HCT116 (cell line): ENCODE data around the gene DNAH5. TPM values are rescaled to one million over a fixed set of nuclear protein-coding genes. Genes with fewer than 3 reads are reported as not detected.

Source experiments
- ATAC-seq: fragments of 200-7000 bp; cut with Tn5 transposase; 2 replicates; pipeline ENCODE4 v1.9.1; 2020; ENCODE audit warnings: mild to moderate bottlenecking, moderate library complexity
- BruUV-seq: library from RNA; stranded (reverse); fragments of 400-500 nt; replicated peaks from 2 replicates; lab custom pipeline; 2021; lab: Mats Ljungman, UMichigan
- CTCF ChIA-PET: fragments of 300-600 bp; sonication (Branson Sonifier 250); formaldehyde crosslinking; loops from one replicate; lab custom pipeline; 2021; ENCODE audit warnings: antibody characterized with exemption; lab: Charles Lee
- POLR2A ChIA-PET: fragments of 300-600, 350-600 bp; sonication (Branson Sonifier 250); formaldehyde crosslinking; loops from one replicate; lab custom pipeline; 2021; ENCODE audit warnings: antibody characterized with exemption; lab: Charles Lee
- RAD21 ChIA-PET, 2 experiments: fragments of 300-600 bp; sonication (Branson Sonifier 250); formaldehyde crosslinking; loops; one replicate each; lab custom pipeline; 2023; ENCODE audit warnings: low total read pairs in 2 of 2; ENCODE audit not compliant: uncharacterized antibody in 2 of 2, unreplicated experiment in 2 of 2, low non-redundant PET in 1 of 2; lab: Charles Lee
- DNase-seq: peaks from one replicate; pipeline ENCODE4 v3.0.0-alpha.2; 2010; ENCODE audit warnings: low read depth, low spot score
- H2AFZ ChIP-seq: fragments of 200-600 bp; shearing (Covaris generic), sonication (generic); 2 replicates; pipeline ENCODE4 v1.6.1; 2017; ENCODE audit warnings: low read depth, mixed run types, mixed read lengths, antibody characterized with exemption, low read length; ENCODE audit not compliant: poor library complexity, severe bottlenecking
- H3K27ac ChIP-seq: 2 replicates; pipeline ENCODE4 v1.5.1; 2012; ENCODE audit warnings: low read depth, low read length
- H3K27me3 ChIP-seq: fragments of 200-600 bp; sonication (generic); 2 replicates; pipeline ENCODE4 v1.6.1; 2016; ENCODE audit warnings: mixed run types, low read length, mixed read lengths; ENCODE audit not compliant: insufficient read depth
- H3K36me3 ChIP-seq, 2 experiments: fragments of 200-500 bp in 1 of 2; fragments of 200-600 bp in 1 of 2; sonication (Bioruptor generic) in 1 of 2; sonication (generic) in 1 of 2; 2 replicates each; pipeline versions ENCODE4 v1.5.1 to v1.6.1; 2014 to 2016; ENCODE audit warnings: low read length in 2 of 2, inconsistent platforms in 1 of 2, mixed read lengths in 1 of 2, mixed run types in 1 of 2; ENCODE audit not compliant: insufficient read depth in 2 of 2, control insufficient read depth in 1 of 2
- H3K4me1 ChIP-seq, 2 experiments: fragments of 200-600 bp in 1 of 2; sonication (generic) in 1 of 2; 2 replicates each; pipeline versions ENCODE4 v1.5.1 to v1.6.1; 2012 to 2017; ENCODE audit warnings: low read length in 2 of 2, inconsistent platforms in 1 of 2, mild to moderate bottlenecking in 1 of 2, mixed read lengths in 1 of 2, mixed run types in 1 of 2, moderate library complexity in 1 of 2; ENCODE audit not compliant: insufficient read depth in 2 of 2, control insufficient read depth in 1 of 2
- H3K4me2 ChIP-seq: fragments of 200-600 bp; sonication (generic); 2 replicates; pipeline ENCODE4 v1.6.1; 2017; ENCODE audit warnings: mixed run types, low read length, mixed read lengths
- H3K4me3 ChIP-seq, 2 experiments: fragments of 200-600 bp in 1 of 2; sonication (generic) in 1 of 2; replicated peaks in 1 of 2; 2 replicates each; pipeline ENCODE4 v1.5.1; 2011 to 2016; ENCODE audit warnings: low read length in 2 of 2, control low read depth in 1 of 2, low read depth in 1 of 2, mild to moderate bottlenecking in 1 of 2, mixed read lengths in 1 of 2, mixed run types in 1 of 2
- H3K79me2 ChIP-seq: fragments of 200-600 bp; sonication (generic); 2 replicates; pipeline ENCODE4 v1.6.1; 2017; ENCODE audit warnings: mild to moderate bottlenecking, mixed run types, low read length, moderate library complexity, mixed read lengths; ENCODE audit not compliant: insufficient read depth
- H3K9ac ChIP-seq: fragments of 200-600 bp; sonication (generic); 2 replicates; pipeline ENCODE4 v1.6.1; 2016; ENCODE audit warnings: low read length, mixed read lengths
- H3K9me2 ChIP-seq: fragments of 200-600 bp; sonication (generic), shearing (Covaris generic); 2 replicates; pipeline ENCODE4 v1.6.1; 2017; ENCODE audit warnings: mixed run types, mild to moderate bottlenecking, moderate library complexity; ENCODE audit not compliant: insufficient read depth
- H3K9me3 ChIP-seq, 2 experiments: fragments of 200-500 bp in 1 of 2; fragments of 200-600 bp in 1 of 2; sonication (Bioruptor generic) in 1 of 2; sonication (generic) in 1 of 2; 2 replicates each; pipeline ENCODE4 v1.6.1; 2014 to 2017; ENCODE audit warnings: low read length in 2 of 2, mixed read lengths in 2 of 2, inconsistent platforms in 1 of 2, low read depth in 1 of 2, mild to moderate bottlenecking in 1 of 2, mixed run types in 1 of 2, moderate library complexity in 1 of 2; ENCODE audit not compliant: control insufficient read depth in 1 of 2, insufficient read depth in 1 of 2
- H4K20me1 ChIP-seq: fragments of 200-600 bp; sonication (generic), shearing (Covaris generic); 2 replicates; pipeline ENCODE4 v1.6.1; 2017; ENCODE audit warnings: mixed run types, mild to moderate bottlenecking, moderate library complexity; ENCODE audit not compliant: insufficient read depth
- CBX3 ChIP-seq: IDR thresholded peaks from 2 replicates; pipeline ENCODE4 v1.6.1; 2012; ENCODE audit warnings: low read depth
- CEBPB ChIP-seq: IDR thresholded peaks from 2 replicates; pipeline ENCODE4 v1.6.1; 2012; ENCODE audit warnings: low read depth
- EGR1 ChIP-seq: IDR thresholded peaks from 2 replicates; pipeline ENCODE4 v1.6.1; 2012; ENCODE audit warnings: low read depth
- ELF1 ChIP-seq: IDR thresholded peaks from 2 replicates; pipeline ENCODE4 v1.6.1; 2012; ENCODE audit warnings: low read depth, borderline replicate concordance
- EZH2 ChIP-seq: fragments of 200-600 bp; sonication (generic); IDR thresholded peaks from 2 replicates; pipeline ENCODE4 v1.6.1; 2017; ENCODE audit warnings: antibody characterized with exemption, mixed run types
- JUND ChIP-seq: IDR thresholded peaks from 2 replicates; pipeline ENCODE4 v1.6.1; 2012
- POLR2A ChIP-seq: IDR thresholded peaks from 2 replicates; pipeline ENCODE4 v1.7.0; 2011; ENCODE audit warnings: borderline replicate concordance; ENCODE audit not compliant: insufficient read depth, insufficient read length; ENCODE audit errors: extremely low read depth
- SIN3A ChIP-seq: IDR thresholded peaks from 2 replicates; pipeline ENCODE4 v1.6.1; 2012; ENCODE audit warnings: low read depth
- SP1 ChIP-seq: IDR thresholded peaks from 2 replicates; pipeline ENCODE4 v1.6.1; 2012; ENCODE audit warnings: low read depth
- SRF ChIP-seq: IDR thresholded peaks from 2 replicates; pipeline ENCODE4 v1.6.1; 2012; ENCODE audit warnings: low read depth
- YY1 ChIP-seq: IDR thresholded peaks from 2 replicates; pipeline ENCODE4 v1.6.1; 2011; ENCODE audit warnings: low read length, low read depth, moderate library complexity, mild to moderate bottlenecking; ENCODE audit not compliant: insufficient replicate concordance; ENCODE audit errors: extremely low read depth
- ZNF274 ChIP-seq: fragments of 200-500 bp; sonication (Bioruptor generic); IDR thresholded peaks from 2 replicates; pipeline ENCODE4 v1.6.1; 2014; ENCODE audit warnings: mild to moderate bottlenecking, low read depth, low read length, inconsistent platforms
- intact Hi-C: fragments of 100-400 bp; cut with micrococcal nuclease; formaldehyde crosslinking; loops from 2 replicates; pipeline ENCODE4 v1.10.0; 2022
- total RNA-seq: library from RNA; stranded (reverse); gene quantifications from one replicate; pipeline ENCODE4 v1.2.1, GENCODE V29; 2021; ENCODE audit not compliant: unreplicated experiment
- TF ChIP-seq, protein P1 (sequence below): IDR thresholded peaks from 2 replicates; pipeline ENCODE4 v1.6.1; 2012; ENCODE audit warnings: low read depth
- TF ChIP-seq, protein P2 (sequence below), 3 experiments: fragments of 200-600 bp in 1 of 3; sonication (generic) in 1 of 3; IDR thresholded peaks in 2 of 3; conservative IDR thresholded peaks in 1 of 3; 2 replicates each; pipeline ENCODE4 v1.5.1; 2012 to 2017; ENCODE audit warnings: low read depth in 2 of 3, low read length in 2 of 3, antibody characterized with exemption in 1 of 3, borderline replicate concordance in 1 of 3, control low read depth in 1 of 3, mild to moderate bottlenecking in 1 of 3, mixed read lengths in 1 of 3, mixed run types in 1 of 3, moderate library complexity in 1 of 3; ENCODE audit not compliant: insufficient read depth in 1 of 3

Gene DNAH5
- total RNA-seq, 1 experiment from 2014 or later: 0.37 TPM

DNA sequence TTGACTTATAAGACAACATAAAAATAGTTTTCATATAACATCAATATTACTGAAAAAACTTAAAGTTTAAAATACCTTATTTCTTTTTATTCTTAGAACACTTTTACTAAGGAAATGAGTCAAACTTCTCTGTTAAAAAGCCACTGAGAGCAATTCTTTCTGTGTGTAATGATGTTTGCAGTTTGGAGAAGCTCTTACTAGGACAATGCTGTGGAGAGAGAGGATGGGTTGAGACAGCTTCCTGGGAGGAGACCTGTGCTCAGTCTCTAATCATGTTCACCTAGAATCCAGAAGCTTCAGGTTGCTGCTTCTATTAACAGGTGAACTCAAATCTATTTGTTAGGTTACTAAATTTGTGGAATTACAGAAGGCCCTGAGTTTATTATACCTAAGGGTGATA is 198.5 kb downstream of the DNAH5 start:
- no peak for DNase-seq
- H3K4me3 ChIP-seq: no peak overlapping the region
- H3K9ac ChIP-seq: no peak overlapping the region
- H3K27me3 ChIP-seq: no peaks in the 10 kb centered on the region
- no peak for ATAC-seq
- no peaks in the 10 kb centered on the region for H3K79me2 ChIP-seq
- ChIA-PET CTCF (no interaction called here), POLR2A (no interaction called here)
- H3K36me3 ChIP-seq: no peaks in the 10 kb centered on the region
- no peaks in the 10 kb centered on the region for H3K9me2 ChIP-seq
- H2AFZ ChIP-seq: no peak overlapping the region
- intact Hi-C loops: no loop called here
- no TSS peak for BruUV-seq
- no peaks in the 10 kb centered on the region for H3K4me1 ChIP-seq
- no peak overlapping the region for H3K27ac ChIP-seq
- no peak overlapping the region for H3K4me2 ChIP-seq
- TF ChIP-seq CBX3: no peak
- no peak for TF ChIP-seq SRF
- no peak for TF ChIP-seq JUND
- TF ChIP-seq ZNF274: no peak
- TF ChIP-seq, protein P1, sequence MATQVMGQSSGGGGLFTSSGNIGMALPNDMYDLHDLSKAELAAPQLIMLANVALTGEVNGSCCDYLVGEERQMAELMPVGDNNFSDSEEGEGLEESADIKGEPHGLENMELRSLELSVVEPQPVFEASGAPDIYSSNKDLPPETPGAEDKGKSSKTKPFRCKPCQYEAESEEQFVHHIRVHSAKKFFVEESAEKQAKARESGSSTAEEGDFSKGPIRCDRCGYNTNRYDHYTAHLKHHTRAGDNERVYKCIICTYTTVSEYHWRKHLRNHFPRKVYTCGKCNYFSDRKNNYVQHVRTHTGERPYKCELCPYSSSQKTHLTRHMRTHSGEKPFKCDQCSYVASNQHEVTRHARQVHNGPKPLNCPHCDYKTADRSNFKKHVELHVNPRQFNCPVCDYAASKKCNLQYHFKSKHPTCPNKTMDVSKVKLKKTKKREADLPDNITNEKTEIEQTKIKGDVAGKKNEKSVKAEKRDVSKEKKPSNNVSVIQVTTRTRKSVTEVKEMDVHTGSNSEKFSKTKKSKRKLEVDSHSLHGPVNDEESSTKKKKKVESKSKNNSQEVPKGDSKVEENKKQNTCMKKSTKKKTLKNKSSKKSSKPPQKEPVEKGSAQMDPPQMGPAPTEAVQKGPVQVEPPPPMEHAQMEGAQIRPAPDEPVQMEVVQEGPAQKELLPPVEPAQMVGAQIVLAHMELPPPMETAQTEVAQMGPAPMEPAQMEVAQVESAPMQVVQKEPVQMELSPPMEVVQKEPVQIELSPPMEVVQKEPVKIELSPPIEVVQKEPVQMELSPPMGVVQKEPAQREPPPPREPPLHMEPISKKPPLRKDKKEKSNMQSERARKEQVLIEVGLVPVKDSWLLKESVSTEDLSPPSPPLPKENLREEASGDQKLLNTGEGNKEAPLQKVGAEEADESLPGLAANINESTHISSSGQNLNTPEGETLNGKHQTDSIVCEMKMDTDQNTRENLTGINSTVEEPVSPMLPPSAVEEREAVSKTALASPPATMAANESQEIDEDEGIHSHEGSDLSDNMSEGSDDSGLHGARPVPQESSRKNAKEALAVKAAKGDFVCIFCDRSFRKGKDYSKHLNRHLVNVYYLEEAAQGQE: no peak
- no peak for TF ChIP-seq SP1
- no peak for TF ChIP-seq EGR1
- TF ChIP-seq ELF1: no peak
- no peak for TF ChIP-seq EZH2
- TF ChIP-seq, protein P2, sequence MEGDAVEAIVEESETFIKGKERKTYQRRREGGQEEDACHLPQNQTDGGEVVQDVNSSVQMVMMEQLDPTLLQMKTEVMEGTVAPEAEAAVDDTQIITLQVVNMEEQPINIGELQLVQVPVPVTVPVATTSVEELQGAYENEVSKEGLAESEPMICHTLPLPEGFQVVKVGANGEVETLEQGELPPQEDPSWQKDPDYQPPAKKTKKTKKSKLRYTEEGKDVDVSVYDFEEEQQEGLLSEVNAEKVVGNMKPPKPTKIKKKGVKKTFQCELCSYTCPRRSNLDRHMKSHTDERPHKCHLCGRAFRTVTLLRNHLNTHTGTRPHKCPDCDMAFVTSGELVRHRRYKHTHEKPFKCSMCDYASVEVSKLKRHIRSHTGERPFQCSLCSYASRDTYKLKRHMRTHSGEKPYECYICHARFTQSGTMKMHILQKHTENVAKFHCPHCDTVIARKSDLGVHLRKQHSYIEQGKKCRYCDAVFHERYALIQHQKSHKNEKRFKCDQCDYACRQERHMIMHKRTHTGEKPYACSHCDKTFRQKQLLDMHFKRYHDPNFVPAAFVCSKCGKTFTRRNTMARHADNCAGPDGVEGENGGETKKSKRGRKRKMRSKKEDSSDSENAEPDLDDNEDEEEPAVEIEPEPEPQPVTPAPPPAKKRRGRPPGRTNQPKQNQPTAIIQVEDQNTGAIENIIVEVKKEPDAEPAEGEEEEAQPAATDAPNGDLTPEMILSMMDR (IDR thresholded peaks at IDR 0.05 in 2 of 3, conservative IDR thresholded peaks at IDR 0.05 in 1 of 3; ENCODE audit: borderline replicate concordance in 1 of 3, insufficient read depth in 1 of 3, low read depth in 2 of 3, low read length in 2 of 3): no peak
- TF ChIP-seq CEBPB: no peak
- no peak for TF ChIP-seq POLR2A
- no peak for TF ChIP-seq YY1
- no peak for TF ChIP-seq SIN3A
- TF ChIP-seq, all 23 proteins: peak for 0
- no peaks in the 10 kb centered on the region for H4K20me1 ChIP-seq
- peaks cover 0 to 3% of the 10 kb centered on the region in 2 experiments; a peak in 1 of 4 replicates for H3K9me3 ChIP-seq
- RAD21 ChIA-PET: no interaction called here
